HFF-Myc (cell line): ENCODE data around the gene RNF112.

Source experiments
- DNase-seq: peaks from one replicate; pipeline ENCODE4 v3.0.0-alpha.2; 2011; ENCODE audit warnings: low read depth; ENCODE audit errors: extremely low read depth
- H3K4me3 ChIP-seq: replicated peaks from 2 replicates; pipeline ENCODE4 v1.5.1; 2011; ENCODE audit warnings: low read depth, mild to moderate bottlenecking, control low read depth, low read length
- CTCF ChIP-seq: IDR thresholded peaks from 2 replicates; pipeline ENCODE4 v1.5.1; 2012; ENCODE audit warnings: mild to moderate bottlenecking, low read depth, low read length, control low read depth; ENCODE audit errors: missing control alignments

RNF112 gene

DNA sequence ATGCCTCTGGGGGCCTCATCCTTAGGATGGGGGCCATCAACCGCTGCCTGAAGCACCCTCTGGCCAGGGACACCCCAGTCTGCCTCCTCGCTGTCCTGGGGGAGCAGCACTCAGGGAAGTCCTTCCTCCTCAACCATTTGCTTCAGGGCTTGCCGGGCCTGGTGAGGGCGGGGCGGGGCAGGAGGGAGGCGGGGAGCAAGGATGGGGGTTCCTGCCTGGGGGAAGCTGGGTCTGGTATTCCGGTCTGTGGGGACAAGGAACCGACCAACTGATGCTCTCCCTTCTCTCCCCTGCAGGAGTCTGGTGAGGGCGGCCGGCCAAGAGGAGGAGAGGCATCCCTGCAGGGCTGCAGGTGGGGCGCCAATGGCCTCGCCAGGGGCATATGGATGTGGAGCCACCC, 2.0 kb downstream of the RNF112 start:
- no peak for DNase-seq
- H3K4me3 ChIP-seq, result no peak overlapping the region
- TF ChIP-seq CTCF, result no peak

- no peak overlapping the region for H3K4me3 ChIP-seq
- DNase-seq, result no peak
- no peak for TF ChIP-seq CTCF
Observed at GRCh38 chr17:19413761-19414160, 2.7 kb downstream of the RNF112 start.

GRCh38 chr17:19414396-19415280, 3.6 kb downstream of the RNF112 start:
- TF ChIP-seq CTCF, result no peak
- no peak for DNase-seq
- H3K4me3 ChIP-seq, result no peak overlapping the region

DNA sequence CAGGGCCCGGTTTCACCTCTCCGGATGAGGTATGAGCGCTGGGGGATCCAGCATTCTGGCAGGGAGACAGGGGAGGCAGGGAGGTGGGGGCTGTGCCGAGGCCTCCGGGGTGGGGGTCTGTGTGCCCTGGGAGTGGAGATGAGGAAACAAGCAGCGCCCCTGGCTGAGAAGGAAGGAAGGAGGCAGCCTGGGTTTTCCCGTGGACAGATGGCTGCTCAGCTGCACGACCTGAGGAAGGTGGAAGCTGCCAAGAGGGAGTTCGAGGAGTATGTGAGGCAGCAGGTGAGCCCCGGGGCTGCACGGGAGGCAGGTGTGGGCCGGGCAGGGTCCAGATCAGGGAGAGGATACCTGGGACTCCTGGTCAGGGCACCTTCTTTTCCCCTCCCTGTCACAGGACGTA, 4.3 kb downstream of the RNF112 start:
- TF ChIP-seq CTCF, result no peak
- H3K4me3 ChIP-seq, result no peak overlapping the region
- DNase-seq, result no peak

DNA sequence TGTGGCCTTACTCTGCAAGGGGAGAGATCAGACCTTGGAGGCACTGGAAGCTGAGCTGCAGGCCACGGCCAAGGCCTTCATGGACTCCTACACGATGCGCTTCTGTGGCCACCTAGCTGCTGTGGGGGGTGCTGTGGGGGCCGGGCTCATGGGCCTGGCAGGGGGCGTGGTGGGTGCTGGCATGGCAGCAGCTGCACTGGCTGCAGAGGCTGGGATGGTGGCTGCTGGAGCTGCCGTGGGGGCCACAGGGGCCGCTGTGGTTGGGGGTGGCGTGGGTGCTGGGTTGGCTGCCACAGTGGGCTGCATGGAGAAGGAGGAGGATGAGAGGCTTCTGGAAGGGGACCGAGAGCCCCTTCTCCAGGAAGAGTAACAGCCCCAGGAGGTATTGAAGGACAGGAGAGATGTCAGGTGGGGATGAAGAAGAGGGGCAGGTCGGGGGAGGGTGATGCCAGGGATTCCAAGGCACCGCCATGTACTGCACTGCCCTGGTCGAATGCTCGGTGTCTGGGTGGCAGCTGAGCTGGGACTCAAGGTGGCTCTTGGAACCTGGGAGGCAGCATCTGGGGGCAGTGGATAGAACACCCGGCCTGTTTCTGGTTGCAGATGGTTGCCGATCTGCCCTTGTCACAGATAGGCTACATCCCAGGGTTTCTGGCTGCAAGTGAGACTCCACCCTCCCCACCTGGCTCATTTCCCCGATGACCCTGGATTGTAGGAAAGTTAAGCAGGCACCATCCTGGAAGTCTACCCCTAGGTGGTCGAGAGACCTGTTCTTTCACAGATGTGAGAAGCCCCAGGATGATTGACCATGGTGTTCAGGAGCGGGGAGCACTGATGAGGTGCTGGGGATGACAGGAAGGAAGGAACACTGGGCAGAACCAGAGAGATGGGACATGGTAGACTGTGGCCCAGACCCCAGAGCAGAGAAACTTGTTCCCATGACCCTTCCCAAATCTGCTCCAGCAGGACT, 5.1 kb downstream of the RNF112 start:
- no peak overlapping the region for H3K4me3 ChIP-seq
- no peak for DNase-seq
- TF ChIP-seq CTCF, result no peak

GRCh38 chr17:19417611-19418010, 6.6 kb downstream of the RNF112 start:
- no peak for DNase-seq
- no peak overlapping the region for H3K4me3 ChIP-seq
- no peak for TF ChIP-seq CTCF
